Liver (tissue), 3 donors: ENCODE data around the gene NAA16.
"Not testable (repeated sequence)": the region's sequence is repeated elsewhere in the genome, so short reads cannot be mapped to it uniquely, and the experiment has no call there.

Experiments used
- RAD21 ChIP-seq, 2 donors: IDR thresholded peaks; 2 replicates each; pipeline ENCODE4 v1.6.1; 2016; ENCODE audit warnings: antibody characterized with exemption in 2 of 2, mild to moderate bottlenecking in 2 of 2
- REST ChIP-seq: IDR thresholded peaks from 2 replicates; pipeline ENCODE4 v1.6.1; 2016; ENCODE audit warnings: antibody characterized with exemption, mild to moderate bottlenecking
- RXRA ChIP-seq, 2 donors: IDR thresholded peaks; 2 replicates each; pipeline ENCODE4 v1.6.1; 2017 to 2018; ENCODE audit warnings: antibody characterized with exemption in 2 of 2, mild to moderate bottlenecking in 1 of 2
- SP1 ChIP-seq: IDR thresholded peaks from 2 replicates; pipeline ENCODE4 v1.6.1; 2018; ENCODE audit warnings: antibody characterized with exemption, mild to moderate bottlenecking
- YY1 ChIP-seq: IDR thresholded peaks from 2 replicates; pipeline ENCODE4 v1.6.1; 2016; ENCODE audit warnings: antibody characterized with exemption, mild to moderate bottlenecking
- TF ChIP-seq, protein P1 (sequence below): IDR thresholded peaks from 2 replicates; pipeline ENCODE4 v1.6.1; 2016; ENCODE audit warnings: antibody characterized with exemption
- TF ChIP-seq, protein P2 (sequence below): fragments of 150-350 bp; IDR thresholded peaks from 2 replicates; pipeline ENCODE4 v1.5.1; 2017; ENCODE audit warnings: improper control_type of control experiment, low read depth, low read length; ENCODE audit not compliant: missing input control
- donor health status: healthy.
- donor health status: healthy.

GRCh38 chr13:41279156-41279555, 31.9 kb upstream of the NAA16 start:
- TF ChIP-seq, protein P1, sequence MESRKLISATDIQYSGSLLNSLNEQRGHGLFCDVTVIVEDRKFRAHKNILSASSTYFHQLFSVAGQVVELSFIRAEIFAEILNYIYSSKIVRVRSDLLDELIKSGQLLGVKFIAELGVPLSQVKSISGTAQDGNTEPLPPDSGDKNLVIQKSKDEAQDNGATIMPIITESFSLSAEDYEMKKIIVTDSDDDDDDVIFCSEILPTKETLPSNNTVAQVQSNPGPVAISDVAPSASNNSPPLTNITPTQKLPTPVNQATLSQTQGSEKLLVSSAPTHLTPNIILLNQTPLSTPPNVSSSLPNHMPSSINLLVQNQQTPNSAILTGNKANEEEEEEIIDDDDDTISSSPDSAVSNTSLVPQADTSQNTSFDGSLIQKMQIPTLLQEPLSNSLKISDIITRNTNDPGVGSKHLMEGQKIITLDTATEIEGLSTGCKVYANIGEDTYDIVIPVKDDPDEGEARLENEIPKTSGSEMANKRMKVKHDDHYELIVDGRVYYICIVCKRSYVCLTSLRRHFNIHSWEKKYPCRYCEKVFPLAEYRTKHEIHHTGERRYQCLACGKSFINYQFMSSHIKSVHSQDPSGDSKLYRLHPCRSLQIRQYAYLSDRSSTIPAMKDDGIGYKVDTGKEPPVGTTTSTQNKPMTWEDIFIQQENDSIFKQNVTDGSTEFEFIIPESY: not testable (repeated sequence)
- TF ChIP-seq, protein P2, sequence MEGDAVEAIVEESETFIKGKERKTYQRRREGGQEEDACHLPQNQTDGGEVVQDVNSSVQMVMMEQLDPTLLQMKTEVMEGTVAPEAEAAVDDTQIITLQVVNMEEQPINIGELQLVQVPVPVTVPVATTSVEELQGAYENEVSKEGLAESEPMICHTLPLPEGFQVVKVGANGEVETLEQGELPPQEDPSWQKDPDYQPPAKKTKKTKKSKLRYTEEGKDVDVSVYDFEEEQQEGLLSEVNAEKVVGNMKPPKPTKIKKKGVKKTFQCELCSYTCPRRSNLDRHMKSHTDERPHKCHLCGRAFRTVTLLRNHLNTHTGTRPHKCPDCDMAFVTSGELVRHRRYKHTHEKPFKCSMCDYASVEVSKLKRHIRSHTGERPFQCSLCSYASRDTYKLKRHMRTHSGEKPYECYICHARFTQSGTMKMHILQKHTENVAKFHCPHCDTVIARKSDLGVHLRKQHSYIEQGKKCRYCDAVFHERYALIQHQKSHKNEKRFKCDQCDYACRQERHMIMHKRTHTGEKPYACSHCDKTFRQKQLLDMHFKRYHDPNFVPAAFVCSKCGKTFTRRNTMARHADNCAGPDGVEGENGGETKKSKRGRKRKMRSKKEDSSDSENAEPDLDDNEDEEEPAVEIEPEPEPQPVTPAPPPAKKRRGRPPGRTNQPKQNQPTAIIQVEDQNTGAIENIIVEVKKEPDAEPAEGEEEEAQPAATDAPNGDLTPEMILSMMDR: not testable (repeated sequence)
- TF ChIP-seq SP1; YY1; RXRA (IDR thresholded peaks at IDR 0.05); RAD21 (IDR thresholded peaks at IDR 0.05); REST: not testable (repeated sequence)
